Measurements from ENCODE around the gene POLR3G.

GRCh38 chr5:90494043-90494442 is 19.4 kb downstream of the POLR3G start:
- TF ChIP-seq, protein P1, sequence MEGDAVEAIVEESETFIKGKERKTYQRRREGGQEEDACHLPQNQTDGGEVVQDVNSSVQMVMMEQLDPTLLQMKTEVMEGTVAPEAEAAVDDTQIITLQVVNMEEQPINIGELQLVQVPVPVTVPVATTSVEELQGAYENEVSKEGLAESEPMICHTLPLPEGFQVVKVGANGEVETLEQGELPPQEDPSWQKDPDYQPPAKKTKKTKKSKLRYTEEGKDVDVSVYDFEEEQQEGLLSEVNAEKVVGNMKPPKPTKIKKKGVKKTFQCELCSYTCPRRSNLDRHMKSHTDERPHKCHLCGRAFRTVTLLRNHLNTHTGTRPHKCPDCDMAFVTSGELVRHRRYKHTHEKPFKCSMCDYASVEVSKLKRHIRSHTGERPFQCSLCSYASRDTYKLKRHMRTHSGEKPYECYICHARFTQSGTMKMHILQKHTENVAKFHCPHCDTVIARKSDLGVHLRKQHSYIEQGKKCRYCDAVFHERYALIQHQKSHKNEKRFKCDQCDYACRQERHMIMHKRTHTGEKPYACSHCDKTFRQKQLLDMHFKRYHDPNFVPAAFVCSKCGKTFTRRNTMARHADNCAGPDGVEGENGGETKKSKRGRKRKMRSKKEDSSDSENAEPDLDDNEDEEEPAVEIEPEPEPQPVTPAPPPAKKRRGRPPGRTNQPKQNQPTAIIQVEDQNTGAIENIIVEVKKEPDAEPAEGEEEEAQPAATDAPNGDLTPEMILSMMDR (IDR thresholded peaks at IDR 0.05; ENCODE audit: low read depth, low read length, poor library complexity, severe bottlenecking), result no peak
- TF ChIP-seq EZH2phosphoT487 (IDR thresholded peaks at IDR 0.05; ENCODE audit: borderline replicate concordance, low read length), result no peak
